Mesodermal cell (in vitro differentiated cells): ENCODE measurements around the gene BACE1.

Experiments used
- H3K27ac ChIP-seq: 2 replicates; pipeline ENCODE4 v1.7.0; 2013; ENCODE audit warnings: mild to moderate bottlenecking, low read depth, low read length, moderate library complexity; ENCODE audit not compliant: severe bottlenecking
- H3K36me3 ChIP-seq: 2 replicates; pipeline ENCODE4 v1.7.1; 2013; ENCODE audit warnings: mild to moderate bottlenecking, low read length, moderate library complexity; ENCODE audit not compliant: control insufficient read depth, insufficient read depth
- H3K4me1 ChIP-seq: one replicate; pipeline ENCODE4 v1.7.1; 2013; ENCODE audit warnings: mild to moderate bottlenecking, low read length; ENCODE audit not compliant: insufficient read depth, control insufficient read depth, poor library complexity, severe bottlenecking
- H3K4me3 ChIP-seq: 2 replicates; pipeline ENCODE4 v1.7.0; 2013; ENCODE audit warnings: low read length, control low read depth, mild to moderate bottlenecking; ENCODE audit not compliant: insufficient read depth, poor library complexity, severe bottlenecking; ENCODE audit errors: extremely low read depth
- H3K9me3 ChIP-seq: 2 replicates; pipeline ENCODE4 v1.7.1; 2013; ENCODE audit warnings: mild to moderate bottlenecking, low read length, moderate library complexity; ENCODE audit not compliant: control insufficient read depth
- WGBS, 2 experiments: methylation state at CpG; one replicate each; pipeline ENCODE4 v1.1.5; 2013; ENCODE audit warnings: missing lambda C conversion rate in 2 of 2; ENCODE audit not compliant: insufficient coverage in 2 of 2; 5-methylcytosine and 5-hydroxymethylcytosine counted together

BACE1 gene

DNA sequence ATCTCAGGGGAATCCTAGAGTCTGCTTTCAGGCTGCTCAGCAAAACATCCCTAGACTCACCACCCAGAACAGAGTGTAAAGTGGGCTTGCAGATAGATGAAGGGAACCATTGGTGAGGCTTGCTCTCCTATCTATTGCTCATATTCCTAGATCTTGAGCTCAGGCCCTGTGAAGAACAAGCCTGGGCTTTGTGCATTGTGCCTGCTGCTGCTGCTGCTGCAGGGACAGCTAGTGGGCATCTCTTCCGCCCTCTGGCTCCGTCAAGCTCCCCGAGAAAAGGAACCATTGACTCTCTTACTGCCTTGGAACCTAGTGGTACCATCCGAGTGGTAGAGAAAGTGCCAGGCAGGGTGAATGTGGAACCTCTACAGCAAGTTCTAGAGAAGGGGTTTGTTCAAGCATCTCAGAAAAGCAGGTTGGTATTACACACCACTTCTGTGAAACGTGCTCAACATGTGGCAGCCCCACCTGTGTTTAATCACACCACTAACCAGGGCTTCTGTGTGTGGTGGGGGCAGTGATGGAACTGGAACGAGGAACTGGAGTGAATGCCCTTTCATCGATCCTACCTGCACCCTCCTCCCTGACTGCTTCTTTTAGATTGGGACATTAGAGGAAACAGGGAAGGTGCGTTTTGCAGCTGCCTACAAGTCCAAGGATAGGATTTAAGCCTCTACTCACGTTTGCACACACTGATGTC, 20.5 kb downstream of the BACE1 start:
- H3K9me3 ChIP-seq: no peaks in the 10 kb centered on the region
- H3K36me3 ChIP-seq: peaks cover 38% of the 10 kb centered on the region
- H3K4me3 ChIP-seq: no peak overlapping the region
- peaks cover 24% of the 10 kb centered on the region for H3K4me1 ChIP-seq
- H3K27ac ChIP-seq: no peak overlapping the region
- 92 to 95% methylated on average over 6 to 7 of the region's 9 CpGs for WGBS, 2 experiments

DNA sequence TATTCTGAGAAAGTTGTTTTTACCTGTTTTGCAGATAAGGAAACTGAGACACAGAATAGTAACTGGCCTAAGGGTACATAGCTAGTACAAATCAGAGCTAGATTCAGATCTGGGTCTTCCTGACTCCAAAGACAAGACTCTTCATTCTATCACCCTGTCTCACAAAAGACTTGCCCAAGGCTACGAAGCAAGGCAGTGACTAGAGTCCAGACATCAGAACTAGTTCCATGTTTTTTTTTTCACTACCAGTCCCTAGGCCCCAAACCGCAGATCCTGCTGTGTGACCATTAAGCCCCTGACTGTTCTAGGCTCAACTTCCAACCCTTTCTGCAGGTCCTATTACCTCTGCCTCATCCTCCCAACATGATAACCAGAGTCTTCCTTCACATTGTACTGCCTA, 23.4 kb downstream of the BACE1 start:
- no peaks in the 10 kb centered on the region for H3K9me3 ChIP-seq
- peaks cover 68% of the 10 kb centered on the region for H3K36me3 ChIP-seq
- peaks cover 10% of the 10 kb centered on the region for H3K4me1 ChIP-seq
- H3K27ac ChIP-seq: no peak overlapping the region
- H3K4me3 ChIP-seq: no peak overlapping the region
- WGBS, 2 experiments: 96 to 100% methylated on average over 2 of the region's 2 CpGs

DNA sequence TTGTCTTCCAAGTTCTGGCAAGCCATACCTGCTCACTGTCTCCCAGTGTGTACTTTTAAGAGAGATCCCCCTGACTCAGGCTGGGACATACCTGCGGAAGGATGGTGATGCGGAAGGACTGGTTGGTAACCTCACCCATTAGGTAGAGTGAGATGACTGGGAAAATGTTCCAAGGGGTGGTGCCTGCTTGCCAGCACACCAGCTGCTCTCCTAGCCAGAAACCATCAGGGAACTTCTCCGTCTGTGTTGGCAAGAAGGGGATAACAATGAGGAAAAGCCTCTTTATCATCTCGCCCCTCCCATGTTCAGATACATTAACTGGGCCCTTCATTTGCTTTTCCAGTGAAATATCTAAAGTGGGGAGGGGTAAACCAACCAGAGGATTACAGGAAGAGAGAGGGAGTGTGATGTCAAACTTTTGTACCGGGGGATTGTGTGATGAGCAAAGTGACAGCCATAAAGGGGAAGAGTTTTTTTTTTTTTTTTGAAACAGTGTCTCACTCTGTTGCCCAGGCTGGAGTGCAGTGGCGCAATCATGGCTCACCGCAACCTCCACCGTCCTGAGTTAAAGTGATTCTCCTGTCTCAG, 25.2 kb downstream of the BACE1 start, which contains the start of gene BACE1-AS:
BACE1-AS (plus strand) TSS at position 538 of the 588 bp plus-strand sequence.
- Histone ChIP-seq H3K4me1 (peaks cover 4% of the 10 kb centered on the region), H3K36me3 (peaks cover 77% of the 10 kb centered on the region), H3K9me3 (no peaks in the 10 kb centered on the region), H3K4me3 (no peak within 1 kb of the TSS), H3K27ac (no peak within 1 kb of the TSS)
- WGBS, 2 experiments: 89 to 92% methylated on average over 4 to 5 of the region's 8 CpGs

DNA sequence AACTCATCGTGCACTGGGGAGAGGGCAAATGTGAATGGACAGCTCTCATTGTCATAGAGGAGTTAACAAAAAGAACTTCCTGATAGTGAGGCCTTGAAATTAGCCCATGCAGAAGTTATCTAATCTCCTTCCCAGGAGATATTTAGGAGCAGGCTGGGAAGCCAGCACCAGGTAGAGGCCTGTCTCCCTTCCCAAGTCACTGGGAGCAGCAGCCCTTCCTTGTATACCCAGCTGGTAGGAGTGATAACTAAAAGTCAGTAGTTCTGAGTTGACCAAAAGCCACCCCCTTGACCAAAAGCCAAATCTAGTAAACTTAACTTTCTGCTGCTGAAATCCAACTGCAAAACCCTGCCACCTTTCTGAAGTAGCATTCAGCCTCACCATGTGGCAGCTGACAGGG, 26.3 kb downstream of the BACE1 start:
- H3K4me1 ChIP-seq: peaks cover 4% of the 10 kb centered on the region
- H3K9me3 ChIP-seq: no peaks in the 10 kb centered on the region
- 100% methylated on average over 1 of the region's 1 CpG for WGBS, 2 experiments
- peaks cover 80% of the 10 kb centered on the region for H3K36me3 ChIP-seq
- H3K4me3 ChIP-seq: no peak overlapping the region
- no peak overlapping the region for H3K27ac ChIP-seq

DNA sequence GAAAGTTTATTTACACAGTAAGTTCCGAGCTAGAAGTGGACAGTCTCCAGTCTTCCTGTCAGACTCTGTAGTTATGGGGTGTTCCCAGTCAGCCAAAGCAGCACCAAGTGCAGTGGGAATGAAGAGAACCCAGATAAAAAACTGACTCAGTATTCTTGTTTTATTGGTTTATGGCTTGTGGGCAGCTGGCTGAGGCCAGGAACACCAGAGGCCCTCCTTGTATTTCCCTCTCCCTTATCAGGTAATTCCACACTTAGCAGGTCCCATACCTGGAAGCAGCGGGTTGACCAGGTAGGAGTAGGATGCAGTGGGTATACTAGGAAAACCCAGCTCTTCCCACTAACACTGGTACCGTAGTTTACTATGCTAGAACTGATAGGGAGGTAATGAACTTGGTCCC, 28.4 kb downstream of the BACE1 start:
- peaks cover 85% of the 10 kb centered on the region for H3K36me3 ChIP-seq
- no peak overlapping the region for H3K27ac ChIP-seq
- H3K9me3 ChIP-seq: no peaks in the 10 kb centered on the region
- H3K4me3 ChIP-seq: no peak overlapping the region
- 100% methylated on average over 1 of the region's 3 CpGs for WGBS, 2 experiments
- H3K4me1 ChIP-seq: peaks cover under 1% of the 10 kb centered on the region

DNA sequence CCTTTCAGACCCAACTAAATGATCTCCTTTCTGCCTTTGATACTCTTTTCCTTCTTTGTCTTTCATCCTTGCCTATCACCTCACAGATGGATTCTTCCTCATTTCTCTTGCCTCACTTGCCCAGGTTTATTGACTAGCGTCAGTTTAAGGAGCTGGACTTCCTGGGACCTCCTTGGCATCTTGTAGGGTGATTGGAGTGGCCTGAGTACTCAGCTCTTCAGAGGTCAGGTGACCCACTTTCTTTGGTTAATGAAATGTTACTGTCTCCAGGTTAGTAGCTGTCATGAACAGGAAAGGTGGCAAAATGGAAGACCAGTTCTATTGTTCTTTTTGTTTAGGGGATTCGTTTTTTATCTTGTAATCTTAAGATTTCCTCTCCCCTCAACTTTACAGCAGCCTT, 29.5 kb downstream of the BACE1 start:
- no peak overlapping the region for H3K4me3 ChIP-seq
- no peak overlapping the region for H3K27ac ChIP-seq
- peaks cover 11% of the 10 kb centered on the region for H3K4me1 ChIP-seq
- H3K9me3 ChIP-seq: no peaks in the 10 kb centered on the region
- H3K36me3 ChIP-seq: peaks cover 89% of the 10 kb centered on the region
- 100% methylated on average over 1 of the region's 2 CpGs; no CpG with 5 or more reads in 1 of the 2 experiments for WGBS, 2 experiments

DNA sequence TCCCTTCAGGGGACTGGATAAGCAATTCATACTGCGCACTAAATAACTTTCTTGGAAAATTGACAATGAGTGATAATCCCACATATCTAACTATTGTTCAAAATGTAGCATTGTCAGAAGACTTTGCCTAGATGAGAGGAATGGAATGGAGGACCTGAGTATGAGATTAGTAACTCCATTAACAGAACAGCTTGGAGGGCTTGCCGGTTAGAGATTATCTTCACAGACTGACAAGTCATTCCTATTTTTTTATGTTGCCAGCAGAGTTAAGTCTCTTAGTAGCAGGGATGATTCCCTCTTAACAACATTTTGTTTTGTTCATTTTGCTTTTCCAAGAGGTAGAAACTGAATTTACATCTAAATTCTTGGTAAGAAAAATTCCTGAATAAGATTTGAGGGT, 32.0 kb downstream of the BACE1 start:
- H3K36me3 ChIP-seq: peaks cover 68% of the 10 kb centered on the region
- 100% methylated on average over 1 of the region's 2 CpGs; no CpG with 5 or more reads in 1 of the 2 experiments for WGBS, 2 experiments
- no peak overlapping the region for H3K27ac ChIP-seq
- H3K4me3 ChIP-seq: no peak overlapping the region
- H3K4me1 ChIP-seq: peaks cover 27% of the 10 kb centered on the region
- no peaks in the 10 kb centered on the region for H3K9me3 ChIP-seq

DNA sequence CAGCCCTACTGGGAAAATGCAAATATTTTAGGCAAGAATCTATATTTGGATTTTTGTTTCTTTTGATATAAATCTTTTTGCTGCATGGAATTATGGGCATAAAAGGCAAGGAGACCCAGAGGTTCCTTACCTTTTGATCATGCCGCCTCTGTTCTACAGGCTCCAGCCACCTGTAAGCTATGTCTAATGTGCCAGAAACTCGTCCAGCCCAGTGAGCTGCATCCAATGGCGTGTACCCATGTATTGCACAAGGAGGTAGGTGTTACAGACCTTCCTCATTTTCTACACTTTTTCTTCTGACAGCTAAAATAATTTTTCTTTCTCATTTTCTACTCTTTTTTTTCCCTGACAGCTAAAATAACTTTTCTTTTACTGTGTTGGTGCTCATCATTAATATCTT, 33.1 kb downstream of the BACE1 start:
- no peak overlapping the region for H3K4me3 ChIP-seq
- H3K9me3 ChIP-seq: no peaks in the 10 kb centered on the region
- no peak overlapping the region for H3K27ac ChIP-seq
- 100% methylated on average over 2 to 3 of the region's 3 CpGs for WGBS, 2 experiments
- peaks cover 57% of the 10 kb centered on the region for H3K36me3 ChIP-seq
- H3K4me1 ChIP-seq: peaks cover 27% of the 10 kb centered on the region

DNA sequence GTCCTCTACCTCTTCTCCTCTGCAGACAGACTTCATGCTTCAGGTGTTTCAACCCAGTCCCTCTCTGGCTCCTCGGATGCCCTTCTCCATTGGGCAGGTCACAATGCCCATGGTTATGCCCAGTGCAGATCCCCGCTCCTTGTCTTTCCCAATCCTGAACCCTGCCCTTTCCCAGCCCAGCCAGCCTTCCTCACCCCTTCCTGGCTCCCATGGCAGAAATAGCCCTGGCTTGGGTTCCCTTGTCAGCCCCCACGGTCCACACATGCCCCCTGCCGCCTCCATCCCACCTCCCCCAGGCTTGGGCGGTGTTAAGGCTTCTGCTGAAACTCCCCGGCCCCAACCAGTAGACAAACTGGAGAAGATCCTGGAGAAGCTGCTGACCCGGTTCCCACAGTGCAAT, 34.2 kb downstream of the BACE1 start:
- no peak overlapping the region for H3K4me3 ChIP-seq
- H3K4me1 ChIP-seq: peaks cover 27% of the 10 kb centered on the region
- H3K27ac ChIP-seq: peak overlapping the region; percentile 70
- peaks cover 46% of the 10 kb centered on the region for H3K36me3 ChIP-seq
- H3K9me3 ChIP-seq: no peaks in the 10 kb centered on the region
- WGBS, 2 experiments: 96 to 100% methylated on average over 2 to 4 of the region's 7 CpGs

DNA sequence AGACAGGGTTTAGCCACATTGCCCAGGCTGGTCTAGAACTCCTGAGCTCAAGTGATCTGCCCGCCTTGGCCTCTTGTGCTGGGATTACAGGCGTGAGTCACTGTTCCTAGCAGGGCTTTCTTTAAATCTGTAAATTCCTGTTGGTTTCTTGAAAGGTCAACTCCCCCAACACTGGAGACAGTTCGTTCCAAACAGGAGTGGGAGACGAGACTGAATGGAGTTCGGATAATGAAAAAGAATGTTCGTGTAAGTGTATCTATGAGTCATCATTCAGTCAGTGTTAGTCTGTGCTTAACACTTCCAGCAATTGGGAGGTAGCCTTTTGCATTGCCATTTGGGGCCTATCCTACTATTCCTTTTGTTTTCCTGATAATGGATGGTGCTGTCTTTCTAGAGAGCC, 34.9 kb downstream of the BACE1 start:
- peak overlapping the region; percentile 70 for H3K27ac ChIP-seq
- H3K4me3 ChIP-seq: no peak overlapping the region
- peaks cover 27% of the 10 kb centered on the region for H3K4me1 ChIP-seq
- 45 to 56% methylated on average over 2 to 6 of the region's 6 CpGs for WGBS, 2 experiments
- H3K36me3 ChIP-seq: peaks cover 41% of the 10 kb centered on the region
- H3K9me3 ChIP-seq: no peaks in the 10 kb centered on the region

DNA sequence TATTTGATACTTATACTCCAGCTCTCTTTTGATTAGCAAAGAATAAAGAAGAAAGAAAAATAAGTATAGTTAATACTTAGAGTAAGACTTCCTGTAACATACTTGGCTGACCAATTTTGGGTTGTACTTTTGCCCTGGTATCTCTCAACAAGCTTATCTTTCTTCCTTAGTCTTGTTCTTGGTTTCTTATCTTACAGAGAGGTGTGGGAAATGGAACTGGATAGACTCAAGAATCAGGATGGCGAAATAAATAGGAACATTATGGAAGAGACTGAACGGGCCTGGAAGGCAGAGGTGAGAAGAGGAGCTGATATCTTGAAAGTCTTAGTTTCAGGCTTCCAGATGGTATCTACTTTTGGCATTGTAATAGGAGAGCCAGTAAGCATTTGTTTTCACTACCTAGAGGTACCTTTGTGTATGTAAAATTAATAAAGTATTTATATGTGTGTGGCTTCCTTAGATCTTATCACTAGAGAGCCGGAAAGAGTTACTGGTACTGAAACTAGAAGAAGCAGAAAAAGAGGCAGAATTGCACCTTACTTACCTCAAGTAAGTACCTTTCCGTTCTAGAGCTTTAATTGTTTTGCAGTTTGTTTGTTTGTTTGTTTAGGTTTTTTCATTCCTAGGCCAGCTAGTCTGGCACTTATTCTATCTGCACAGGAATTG, 36.2 kb downstream of the BACE1 start:
- Histone ChIP-seq H3K4me3 (no peak overlapping the region), H3K9me3 (no peaks in the 10 kb centered on the region), H3K36me3 (peaks cover 37% of the 10 kb centered on the region), H3K27ac (peak overlapping the region; percentile 34), H3K4me1 (peaks cover 27% of the 10 kb centered on the region)
- 82 to 84% methylated on average over 2 to 3 of the region's 4 CpGs for WGBS, 2 experiments
